Kidney (tissue), 14 donors: ENCODE measurements around the gene RNF11. TPM values are rescaled to one million over a fixed set of nuclear protein-coding genes. Genes with fewer than 3 reads are reported as not detected.
"Not testable (repeated sequence)": the region's sequence is repeated elsewhere in the genome, so short reads cannot be mapped to it uniquely, and the experiment has no call there.

ENCODE experiments used
- DNase-seq, 5 donors: peaks; one replicate each; pipeline ENCODE4 v3.0.0-alpha.2; 2013 to 2020
- FAIRE-seq: peaks from 2 replicates; lab custom pipeline; 2012; peaks lifted over from hg19 to GRCh38; lab: Jason Lieb, UNC
- H3K27ac ChIP-seq, 2 donors: one replicate each; pipeline ENCODE4 v1.7.0; 2013; ENCODE audit warnings: low read depth in 2 of 2, low read length in 2 of 2, inconsistent platforms in 1 of 2
- H3K27me3 ChIP-seq: one replicate; pipeline ENCODE4 v1.7.1; 2013; ENCODE audit warnings: low read length, inconsistent platforms; ENCODE audit not compliant: control insufficient read depth, insufficient read depth
- H3K36me3 ChIP-seq, 3 donors: one replicate each; pipeline versions ENCODE4 v1.7.0 to v1.7.1; 2013; ENCODE audit warnings: low read length in 3 of 3, control low read depth in 1 of 3, inconsistent platforms in 1 of 3; ENCODE audit not compliant: insufficient read depth in 3 of 3, control insufficient read depth in 2 of 3
- H3K4me1 ChIP-seq, 3 donors: one replicate each; pipeline versions ENCODE4 v1.7.0 to v1.7.1; 2013; ENCODE audit warnings: low read length in 3 of 3, inconsistent platforms in 1 of 3, low read depth in 1 of 3; ENCODE audit not compliant: control insufficient read depth in 2 of 3, insufficient read depth in 2 of 3
- H3K4me3 ChIP-seq, 3 donors: one replicate each; pipeline versions ENCODE4 v1.7.0 to v1.8.1; 2013; ENCODE audit warnings: low read length in 3 of 3, control low read depth in 1 of 3, inconsistent platforms in 1 of 3
- H3K9ac ChIP-seq, 3 donors: one replicate each; pipeline versions ENCODE4 v1.7.0 to v1.7.1; 2013; ENCODE audit warnings: low read length in 3 of 3, control low read depth in 1 of 3, inconsistent platforms in 1 of 3
- H3K9me3 ChIP-seq, 3 donors: one replicate each; pipeline versions ENCODE4 v1.7.0 to v1.7.1; 2013; ENCODE audit warnings: low read length in 3 of 3, control low read depth in 1 of 3, inconsistent platforms in 1 of 3; ENCODE audit not compliant: control insufficient read depth in 2 of 3, insufficient read depth in 1 of 3
- intact Hi-C: fragments of 100-400 bp; cut with DNase I; formaldehyde crosslinking; loops from one replicate; pipeline ENCODE4 v1.11.1; 2022
- polyA plus RNA-seq: library from polyadenylated mRNA; stranded (reverse); fragments of 350-450 nt; fragmentation: Illumina TruSeq; extraction: RNeasy Lipid Tissue Mini Kit (QIAGEN cat#74804); gene quantifications from one replicate; pipeline ENCODE4 v1.2.3, GENCODE V29; 2014; ENCODE audit warnings: low read depth, low replicate concordance; ENCODE audit not compliant: insufficient read depth
- total RNA-seq: library from RNA; stranded (reverse); fragmentation: NEBNext Ultra II Directional; extraction: Animal tissue kit (Norgen Biotek cat#: 25700); gene quantifications from one replicate; pipeline ENCODE4 v1.2.1, GENCODE V29; 2021
- TF ChIP-seq, protein P1 (sequence below): IDR thresholded peaks from 3 replicates; pipeline ENCODE4 v1.5.1; 2012; ENCODE audit warnings: mild to moderate bottlenecking, moderate library complexity, borderline replicate concordance; ENCODE audit not compliant: insufficient read depth; ENCODE audit errors: extremely low read depth
- donor health status: control.
- donor health status: control.
- donor health status: control.
- donor health status: control.
- donor health status: control.
- donor health status: DM: yes; HTN: yes; CAD: no.
- donor health status: Normal renal cell carcinoma (clear cell type).

RNF11 gene
- total and polyA plus RNA-seq, 2 donors from 2014 or later = 62.5 to 105 TPM

DNA sequence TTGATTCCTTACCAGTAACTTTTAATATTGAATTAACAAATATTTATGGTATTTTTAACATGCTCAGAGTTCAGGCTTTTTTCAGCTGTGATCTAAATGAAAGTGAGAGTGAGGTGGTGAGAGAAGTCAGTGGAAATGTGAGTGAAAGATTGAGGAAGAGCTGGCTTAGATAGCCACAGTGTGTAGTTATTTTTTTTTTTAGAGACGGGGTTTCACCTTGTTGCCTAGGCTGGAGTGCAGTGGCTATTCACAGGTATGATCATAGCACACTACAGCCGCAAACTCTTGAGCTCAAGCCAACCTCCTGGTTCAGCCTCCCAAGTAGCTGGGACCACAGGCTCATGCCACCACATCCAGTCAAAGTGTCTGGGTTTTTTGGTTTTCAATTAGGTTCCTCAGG, 10.9 kb downstream of the RNF11 start:
- DNase-seq (no peak), FAIRE-seq (no peak)
- H3K36me3 ChIP-seq = no peaks in the 10 kb centered on the region
- no peak overlapping the region for H3K4me3 ChIP-seq
- peaks cover 0 to 7% (median 2%) of the 10 kb centered on the region in 3 donors for H3K4me1 ChIP-seq
- TF ChIP-seq, protein P1, sequence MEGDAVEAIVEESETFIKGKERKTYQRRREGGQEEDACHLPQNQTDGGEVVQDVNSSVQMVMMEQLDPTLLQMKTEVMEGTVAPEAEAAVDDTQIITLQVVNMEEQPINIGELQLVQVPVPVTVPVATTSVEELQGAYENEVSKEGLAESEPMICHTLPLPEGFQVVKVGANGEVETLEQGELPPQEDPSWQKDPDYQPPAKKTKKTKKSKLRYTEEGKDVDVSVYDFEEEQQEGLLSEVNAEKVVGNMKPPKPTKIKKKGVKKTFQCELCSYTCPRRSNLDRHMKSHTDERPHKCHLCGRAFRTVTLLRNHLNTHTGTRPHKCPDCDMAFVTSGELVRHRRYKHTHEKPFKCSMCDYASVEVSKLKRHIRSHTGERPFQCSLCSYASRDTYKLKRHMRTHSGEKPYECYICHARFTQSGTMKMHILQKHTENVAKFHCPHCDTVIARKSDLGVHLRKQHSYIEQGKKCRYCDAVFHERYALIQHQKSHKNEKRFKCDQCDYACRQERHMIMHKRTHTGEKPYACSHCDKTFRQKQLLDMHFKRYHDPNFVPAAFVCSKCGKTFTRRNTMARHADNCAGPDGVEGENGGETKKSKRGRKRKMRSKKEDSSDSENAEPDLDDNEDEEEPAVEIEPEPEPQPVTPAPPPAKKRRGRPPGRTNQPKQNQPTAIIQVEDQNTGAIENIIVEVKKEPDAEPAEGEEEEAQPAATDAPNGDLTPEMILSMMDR = no peak
- intact Hi-C loops = no loop called here
- H3K27ac ChIP-seq = no peak overlapping the region
- H3K9ac ChIP-seq = no peak overlapping the region
- no peaks in the 10 kb centered on the region for H3K9me3 ChIP-seq
- H3K27me3 ChIP-seq = no peaks in the 10 kb centered on the region

DNA sequence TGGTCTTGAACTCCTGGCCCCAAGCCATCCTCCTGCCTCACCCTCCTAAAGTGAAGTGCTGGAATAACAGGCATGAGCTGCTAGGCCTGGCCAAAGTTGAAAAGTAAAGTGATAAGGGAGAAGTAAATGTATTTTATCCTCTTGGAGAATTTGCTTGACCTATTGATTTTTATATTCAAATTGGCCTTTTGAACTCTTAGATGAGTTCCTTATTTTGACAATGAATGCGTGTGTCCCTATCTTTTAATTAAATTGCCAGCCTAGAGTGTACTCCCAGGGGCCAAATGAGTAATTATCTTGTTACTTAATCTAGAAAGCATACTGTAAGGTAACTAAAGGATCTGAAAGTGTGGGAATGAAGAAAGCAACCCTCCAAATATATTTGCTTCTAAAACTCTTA, 11.4 kb downstream of the RNF11 start:
- TF ChIP-seq, protein P1 = no peak
- Histone ChIP-seq H3K9ac (no peak overlapping the region), H3K36me3 (no peaks in the 10 kb centered on the region), H3K4me1 (peaks cover 0 to 7% (median 2%) of the 10 kb centered on the region in 3 donors), H3K27me3 (no peaks in the 10 kb centered on the region), H3K4me3 (no peak overlapping the region), H3K27ac (no peak overlapping the region), H3K9me3 (no peaks in the 10 kb centered on the region)
- no peak for DNase-seq
- intact Hi-C loops = no loop called here
- FAIRE-seq = no peak

DNA sequence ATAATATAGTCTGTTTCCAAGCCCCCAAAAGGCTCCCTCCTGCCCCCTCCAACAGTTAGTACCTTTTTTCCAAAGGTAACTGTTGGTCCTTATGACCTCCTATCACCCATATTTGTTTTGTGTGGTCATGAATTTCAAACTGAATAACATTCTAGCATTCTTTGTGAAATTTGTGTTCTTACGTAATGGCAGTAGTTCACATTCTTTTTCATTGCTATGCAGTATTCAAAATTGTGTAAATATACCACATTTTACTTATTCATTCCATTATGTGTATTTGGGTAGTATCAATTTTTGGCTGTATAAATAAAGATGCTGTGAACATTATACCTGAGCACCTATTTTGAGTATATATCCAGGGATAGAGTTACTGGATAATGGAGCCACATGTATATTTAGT, 13.4 kb downstream of the RNF11 start:
- Histone ChIP-seq H3K27me3 (no peaks in the 10 kb centered on the region), H3K27ac (no peak overlapping the region), H3K9me3 (no peaks in the 10 kb centered on the region), H3K9ac (no peak overlapping the region), H3K36me3 (no peaks in the 10 kb centered on the region), H3K4me3 (no peak overlapping the region), H3K4me1 (peaks cover 0 to 7% (median 2%) of the 10 kb centered on the region in 3 donors)
- FAIRE-seq (no peak), DNase-seq (no peak)
- TF ChIP-seq, protein P1 = no peak
- intact Hi-C loops = no loop called here

DNA sequence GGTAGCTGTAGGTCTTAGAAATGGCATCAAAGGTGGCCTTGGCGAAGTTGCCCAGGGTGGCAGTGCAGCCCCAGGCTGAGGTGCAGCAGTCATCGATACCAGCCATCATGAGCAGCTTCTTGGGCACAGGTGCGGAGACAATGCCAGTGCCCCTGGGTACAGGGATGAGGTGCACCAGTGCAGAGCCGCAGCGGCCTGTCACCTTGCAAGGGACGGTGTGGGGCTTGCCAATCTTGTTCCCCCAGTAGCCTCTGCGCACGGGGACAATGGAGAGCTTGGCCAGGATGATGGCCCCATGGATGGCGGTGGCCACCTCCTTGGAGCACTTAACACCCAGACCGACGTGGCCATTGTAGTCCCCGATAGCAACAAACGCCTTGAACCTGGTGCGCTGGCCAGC, 14.7 kb downstream of the RNF11 start:
- H3K4me3 ChIP-seq, H3K4me1 ChIP-seq, FAIRE-seq, DNase-seq, H3K27me3 ChIP-seq, H3K9me3 ChIP-seq, H3K27ac ChIP-seq, H3K36me3 ChIP-seq, H3K9ac ChIP-seq, intact Hi-C loops: not testable (repeated sequence)

DNA sequence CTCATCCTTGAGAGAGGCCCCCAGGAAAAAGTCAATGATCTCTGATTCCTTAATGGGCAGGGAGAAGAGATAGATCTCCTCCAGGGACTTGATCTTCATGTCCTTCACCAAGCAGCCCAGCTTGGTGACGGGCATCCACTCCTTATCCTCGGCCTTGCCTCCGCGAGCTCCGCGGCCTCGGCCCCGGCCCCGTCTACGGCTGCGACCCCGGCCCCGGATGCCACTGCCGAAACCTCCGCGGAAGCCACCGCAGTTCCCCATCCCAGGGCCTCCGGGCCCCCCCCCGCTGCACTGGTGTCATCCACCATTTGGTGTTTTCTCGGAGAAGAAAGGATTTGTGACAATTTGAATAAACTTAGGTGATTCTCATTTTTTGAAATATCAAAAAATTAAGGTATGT, 15.1 kb downstream of the RNF11 start:
- DNase-seq, H3K27ac ChIP-seq, intact Hi-C loops, H3K9ac ChIP-seq, H3K9me3 ChIP-seq, H3K4me3 ChIP-seq, H3K27me3 ChIP-seq, H3K36me3 ChIP-seq, H3K4me1 ChIP-seq, FAIRE-seq: not testable (repeated sequence)
